Anterior cingulate cortex (tissue), 58 donors: ENCODE results near the gene LRMDA.
"Not testable (repeated sequence)": the region's sequence is repeated elsewhere in the genome, so short reads cannot be mapped to it uniquely, and the experiment has no call there.

ENCODE experiments used
- DNase-seq, 58 donors: peaks; one replicate each; lab custom pipeline; 2025; lab: John Stamatoyannopoulos, UW

Gene LRMDA

GRCh38 chr10:75599875-75600648, 168.6 kb downstream of the LRMDA start:
- DNase-seq = no peak

- no peak for DNase-seq
These were observed 169.4 kb downstream of the LRMDA start for GRCh38 chr10:75600833-75601232.

GRCh38 chr10:75602341-75602740, 170.9 kb downstream of the LRMDA start:
- no peak for DNase-seq

- no peak for DNase-seq
These were observed 173.7 kb downstream of the LRMDA start for GRCh38 chr10:75605096-75605495.

- DNase-seq = not testable (repeated sequence)
These were observed 174.4 kb downstream of the LRMDA start for GRCh38 chr10:75605795-75606194.

GRCh38 chr10:75606203-75606779, 174.9 kb downstream of the LRMDA start:
- no peak for DNase-seq

GRCh38 chr10:75607576-75607975, 176.2 kb downstream of the LRMDA start:
- no peak for DNase-seq

GRCh38 chr10:75610183-75610582, 178.8 kb downstream of the LRMDA start:
- no peak for DNase-seq

- no peak for DNase-seq
These were observed 180.0 kb downstream of the LRMDA start for GRCh38 chr10:75611172-75611992.

- no peak for DNase-seq
These were observed 180.6 kb downstream of the LRMDA start for GRCh38 chr10:75611993-75612372.

- peak in 4 of 58 donors; percentile 4 to 67 (median 16) for DNase-seq
These were observed 181.7 kb downstream of the LRMDA start for GRCh38 chr10:75612904-75613684.

GRCh38 chr10:75613685-75614504, 182.5 kb downstream of the LRMDA start:
- DNase-seq = peak in 1 of 58 donors; percentile 14

GRCh38 chr10:75616076-75616475, 184.7 kb downstream of the LRMDA start:
- DNase-seq = no peak

- DNase-seq = no peak
These were observed 185.6 kb downstream of the LRMDA start for GRCh38 chr10:75616874-75617478.

GRCh38 chr10:75617485-75618155, 186.2 kb downstream of the LRMDA start:
- DNase-seq = no peak

GRCh38 chr10:75619635-75620034, 188.2 kb downstream of the LRMDA start:
- no peak for DNase-seq

- DNase-seq = no peak
These were observed 188.9 kb downstream of the LRMDA start for GRCh38 chr10:75620356-75620755.

GRCh38 chr10:75621003-75621402, 189.6 kb downstream of the LRMDA start:
- DNase-seq = not testable (repeated sequence)

- DNase-seq = no peak
These were observed 191.1 kb downstream of the LRMDA start for GRCh38 chr10:75622503-75622902.
